Heart right ventricle (tissue), 16 donors: ENCODE measurements around the gene LRP2. TPM values are rescaled to one million over a fixed set of nuclear protein-coding genes. Genes with fewer than 3 reads are reported as not detected.
A peak's percentile ranks its signal among the peaks of the same experiment; 100 is the strongest.

Experiments
- ATAC-seq, 8 donors: fragments of 200-7000 bp; cut with Tn5 transposase; one replicate each; pipeline ENCODE4 v1.9.1; 2020; ENCODE audit warnings: mild to moderate bottlenecking in 8 of 8, moderate library complexity in 8 of 8, moderate number of reproducible peaks in 1 of 8
- DNase-seq, 2 donors: peaks; one replicate each; pipeline ENCODE4 v3.0.0-alpha.2; 2020
- H3K27ac ChIP-seq, 10 donors: fragments of 200-600 bp; sonication (generic) in 2 of 10; one replicate each; pipeline versions ENCODE4 v1.5.0 to v1.8.0; 2020 to 2022; ENCODE audit warnings: mild to moderate bottlenecking in 3 of 10
- H3K27me3 ChIP-seq, 7 donors: fragments of 200-600 bp; one replicate each; pipeline ENCODE4 v1.8.0; 2021 to 2022; ENCODE audit warnings: mild to moderate bottlenecking in 2 of 7
- H3K36me3 ChIP-seq, 9 donors: fragments of 200-600 bp; sonication (generic) in 1 of 9; one replicate each; pipeline versions ENCODE4 v1.5.0 to v1.8.0; 2020 to 2022; ENCODE audit warnings: mild to moderate bottlenecking in 2 of 9
- H3K4me1 ChIP-seq, 9 donors: fragments of 200-600 bp; sonication (generic) in 1 of 9; one replicate each; pipeline versions ENCODE4 v1.5.0 to v1.8.0; 2020 to 2022; ENCODE audit warnings: mild to moderate bottlenecking in 4 of 9
- H3K4me3 ChIP-seq, 10 donors: fragments of 200-600 bp; sonication (generic) in 2 of 10; one replicate each; pipeline versions ENCODE4 v1.5.0 to v1.8.0; 2020 to 2022; ENCODE audit warnings: mild to moderate bottlenecking in 7 of 10, moderate library complexity in 2 of 10
- H3K9me3 ChIP-seq, 11 donors: fragments of 200-600 bp in 10 of 11; sonication (generic) in 2 of 11; one replicate each; pipeline versions ENCODE4 v1.5.0 to v1.8.0; 2013 to 2022; ENCODE audit warnings: mild to moderate bottlenecking in 2 of 11, control low read depth in 1 of 11, moderate library complexity in 1 of 11
- CTCF ChIP-seq, 9 donors: fragments of 200-600 bp; sonication (generic) in 2 of 9; IDR thresholded peaks; one replicate each; pipeline versions ENCODE4 v1.5.0 to v1.8.0; 2021 to 2022; ENCODE audit warnings: antibody characterized with exemption in 9 of 9, mild to moderate bottlenecking in 5 of 9, moderate library complexity in 1 of 9
- WGBS, 2 donors: extraction: QIAGEN DNeasy Blood & Tissue Kit; methylation state at CpG; one replicate each; pipeline ENCODE4 v1.1.7; 2013; ENCODE audit warnings: inconsistent platforms in 1 of 2; 5-methylcytosine and 5-hydroxymethylcytosine counted together
- intact Hi-C, 10 donors: fragments of 100-400 bp; cut with DNase I; formaldehyde crosslinking; loops; one replicate each; pipeline versions ENCODE4 v1.11.1 to v1.14.2; 2022
- polyA plus RNA-seq, 2 donors: library from polyadenylated mRNA; stranded (reverse); fragments of 200-250 nt; gene quantifications; one replicate each; pipeline ENCODE4 v1.2.3, GENCODE V29; 2013
- total RNA-seq, 10 donors: library from RNA; stranded (reverse); fragmentation: NEBNext Ultra II Directional in 3 of 10; extraction: Animal tissue kit (Norgen Biotek cat#: 25700) in 3 of 10; gene quantifications; one replicate each; pipeline versions ENCODE4 v1.2.1 to v1.2.4, GENCODE V29; 2021 to 2023
- donor health status: Arrhythmogenic right ventricular cardiomyopathy.
- donor health status: ischemic (EF 13 %, LVEDD 7.1; RV severe dilation, severe dysfunction).
- donor health status: healthy with polysubstance abuse.
- donor health status: DM: no; HTN: yes; CAD: no.
- donor health status: DM: no; HTN: no; CAD: no.
- donor health status: ischemic (EF 25% LVEDD 6.9; RV normal size, moderate dysfunction).
- donor health status: ischemic (EF 25% LVEDD 5.7; RV mildly dilated, moderate dysfunction).
- donor health status: healthy.
- donor health status: DM: yes; HTN: yes; CAD: no.
- donor health status: Ischemic cardiomyopathy.
- donor health status: ischemic (EF 35%, LVEDD 5.7; RV mildly dilated, moderate dysfunction).
- donor health status: nonischemic (EF 11% LVEDD 7.7; RV severe dilation, severe dysfunction).
- donor health status: DM: yes; HTN: yes; CAD: no.
- donor health status: PGD.
- donor health status: ischemic (EF 29% LVEDD 5.4; RV normal size, mild dysfunction).
- donor health status: nonischemic (EF 23%, LVEDD 6.1; RV moderate dilation, normal function).

The LRP2 gene
- total and polyA plus RNA-seq, 12 donors = 0.06 to 1.3 (median 0.27) TPM; not detected in 8

DNA sequence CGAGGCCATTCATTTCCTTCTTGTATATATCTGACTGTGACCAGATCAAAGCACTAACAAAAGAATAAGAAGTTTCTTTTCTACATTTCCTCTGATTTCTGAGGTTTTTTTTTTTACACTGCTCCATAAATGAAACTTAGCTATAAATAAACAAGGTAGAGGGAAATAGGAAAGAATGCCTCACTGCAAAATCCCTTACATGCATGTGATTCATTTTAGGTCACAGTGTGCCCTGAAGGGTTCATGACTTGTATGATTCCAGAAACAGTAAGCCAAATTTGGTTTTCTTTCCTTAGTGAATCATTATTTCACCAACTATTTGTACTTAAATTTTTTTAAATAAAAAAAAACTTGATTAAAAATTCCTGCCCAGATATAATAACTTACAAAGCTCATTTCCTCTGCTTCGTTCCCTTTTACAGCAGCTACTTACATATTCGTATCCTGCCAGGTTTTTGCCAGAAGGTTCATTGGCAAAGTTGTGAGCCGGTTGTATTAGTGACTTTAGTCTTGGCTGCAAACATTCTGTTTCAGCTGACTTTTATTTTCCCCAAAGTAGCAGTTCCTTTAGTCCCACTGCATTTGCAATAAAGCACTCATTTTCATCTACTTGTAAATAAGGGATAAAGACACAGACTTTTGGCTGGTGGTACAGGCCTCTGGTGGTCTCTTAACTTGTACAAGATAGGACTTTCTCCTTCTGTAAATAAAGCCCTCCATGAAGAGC is 58.6 kb downstream of the LRP2 start:
- WGBS, 2 donors = 50 to 59% methylated on average over 4 of the region's 4 CpGs
- H3K36me3 ChIP-seq = no peaks in the 10 kb centered on the region
- ATAC-seq (no peak), DNase-seq (no peak)
- H3K27me3 ChIP-seq = peaks cover 0 to 2% (median 0%) of the 10 kb centered on the region in 7 donors
- H3K9me3 ChIP-seq = peaks cover 0 to 8% (median 0%) of the 10 kb centered on the region in 11 donors
- no peak overlapping the region for H3K4me3 ChIP-seq
- H3K4me1 ChIP-seq = peaks cover 0 to 6% (median 0%) of the 10 kb centered on the region in 9 donors
- TF ChIP-seq CTCF (IDR thresholded peaks at IDR 0.05) = no peak
- intact Hi-C loops = no loop called here
- H3K27ac ChIP-seq = no peak overlapping the region

DNA sequence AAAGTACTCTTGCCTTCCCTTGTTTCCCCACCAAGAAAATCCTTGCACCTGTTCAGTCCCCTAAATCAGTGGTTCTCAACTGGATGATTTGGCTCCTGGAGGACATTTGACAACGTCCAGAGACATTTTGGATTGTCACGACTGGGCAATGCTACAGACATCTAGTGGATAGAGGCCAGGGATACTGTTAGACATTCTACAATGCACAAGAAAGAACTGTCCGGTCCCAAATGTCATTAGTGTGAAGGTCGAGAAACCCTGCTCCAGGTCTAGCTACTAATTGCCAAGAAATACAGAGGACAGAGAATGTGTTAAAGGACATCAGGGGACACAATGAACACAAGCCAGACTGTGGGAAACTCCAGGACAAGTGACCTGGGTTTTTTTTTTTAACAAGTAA is 60.0 kb downstream of the LRP2 start:
- ATAC-seq = peak in 3 of 8 donors; percentile 34 to 47 (median 42)
- Histone ChIP-seq H3K27ac (no peak overlapping the region), H3K4me1 (peaks cover 0 to 6% (median 0%) of the 10 kb centered on the region in 9 donors)

GRCh38 chr2:169301596-169302335 is 60.6 kb downstream of the LRP2 start:
- H3K27ac ChIP-seq = no peak overlapping the region
- TF ChIP-seq CTCF (IDR thresholded peaks at IDR 0.05) = no peak
- H3K9me3 ChIP-seq = peaks cover 0 to 3% (median 0%) of the 10 kb centered on the region in 11 donors
- DNase-seq = no peak
- H3K36me3 ChIP-seq = no peaks in the 10 kb centered on the region
- intact Hi-C loops = no loop called here
- ATAC-seq = no peak
- 66% methylated on average over 4 of the region's 4 CpGs for WGBS, 2 donors
- H3K4me1 ChIP-seq = peaks cover 0 to 6% (median 0%) of the 10 kb centered on the region in 9 donors
- no peak overlapping the region for H3K4me3 ChIP-seq
- H3K27me3 ChIP-seq = peaks cover 0 to 8% (median 0%) of the 10 kb centered on the region in 7 donors

More for the DNA sequence above, 60.0 kb downstream of the LRP2 start:
- peaks cover 0 to 3% (median 0%) of the 10 kb centered on the region in 11 donors for H3K9me3 ChIP-seq
- H3K4me3 ChIP-seq = no peak overlapping the region
- H3K27me3 ChIP-seq = peaks cover 0 to 4% (median 0%) of the 10 kb centered on the region in 7 donors
- intact Hi-C loops = no loop called here
- no peak for DNase-seq
- no peaks in the 10 kb centered on the region for H3K36me3 ChIP-seq
- TF ChIP-seq CTCF (IDR thresholded peaks at IDR 0.05) = no peak
- WGBS, 2 donors = 28 to 39% methylated on average over 4 of the region's 4 CpGs

GRCh38 chr2:169300636-169301530 is 61.5 kb downstream of the LRP2 start:
- 41 to 50% methylated on average over 5 of the region's 5 CpGs for WGBS, 2 donors

More at GRCh38 chr2:169300636-169301530, 61.5 kb downstream of the LRP2 start:
- no peaks in the 10 kb centered on the region for H3K36me3 ChIP-seq
- peaks cover 0 to 6% (median 0%) of the 10 kb centered on the region in 9 donors for H3K4me1 ChIP-seq
- H3K4me3 ChIP-seq = no peak overlapping the region
- DNase-seq (no peak), ATAC-seq (no peak)
- H3K9me3 ChIP-seq = peaks cover 0 to 3% (median 0%) of the 10 kb centered on the region in 11 donors
- intact Hi-C loops = no loop called here
- peaks cover 0 to 13% (median 0%) of the 10 kb centered on the region in 7 donors for H3K27me3 ChIP-seq
- no peak for TF ChIP-seq CTCF (IDR thresholded peaks at IDR 0.05)
- no peak overlapping the region for H3K27ac ChIP-seq
